Suppressor macrophage treated with lipopolysaccharide for 4 hours (primary cell): ENCODE measurements around the gene EDN2.

Experiments used
- DNase-seq: peaks from one replicate; pipeline ENCODE4 v3.0.0-alpha.2; 2020

Gene EDN2

DNA sequence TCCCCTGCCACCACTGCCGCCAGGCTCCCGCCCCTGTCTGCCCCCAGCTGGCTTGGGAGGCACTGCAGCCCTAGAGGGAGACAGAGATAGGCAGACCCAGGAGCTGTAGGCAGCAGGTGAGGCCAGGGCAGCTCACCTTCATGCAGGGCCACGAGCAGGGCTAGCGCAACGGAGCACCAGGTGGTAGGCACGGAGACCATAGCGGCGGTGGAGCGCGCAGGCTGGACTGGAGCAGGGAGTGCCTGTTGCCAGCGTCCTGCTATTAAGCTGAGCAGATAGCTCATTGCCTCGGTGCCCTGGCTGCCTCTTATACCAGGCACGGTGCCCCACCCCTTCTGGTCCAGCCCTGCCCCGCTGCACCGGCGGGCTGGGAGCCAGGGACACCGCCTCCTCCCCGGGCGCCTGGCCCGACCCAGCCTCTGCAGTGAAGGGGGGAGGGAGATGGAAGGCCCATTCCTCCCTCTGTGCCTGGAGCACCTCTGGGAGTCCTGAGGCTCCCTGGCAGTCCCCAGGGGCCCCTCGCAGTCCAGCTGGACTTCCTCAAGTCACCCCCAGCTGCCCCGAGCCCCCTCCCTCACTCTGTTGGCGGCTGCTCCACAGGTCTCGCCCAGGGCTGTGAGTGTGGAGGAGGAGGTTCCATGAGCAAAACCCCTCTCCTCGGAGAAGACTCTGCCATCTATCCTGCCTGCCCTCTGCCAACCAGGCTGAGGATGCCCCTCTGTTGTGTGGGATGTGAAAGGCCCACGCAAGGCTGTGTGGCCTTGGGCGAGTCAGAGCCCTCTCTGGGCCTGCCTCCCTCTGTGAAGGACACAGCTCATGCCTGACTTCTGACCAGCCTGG is at the start of gene EDN2:
TSS of gene EDN2 (minus strand) at position 282 of the 840 bp plus-strand sequence. CDS start at position 200, 82 bp downstream.
- DNase-seq: no peak

DNA sequence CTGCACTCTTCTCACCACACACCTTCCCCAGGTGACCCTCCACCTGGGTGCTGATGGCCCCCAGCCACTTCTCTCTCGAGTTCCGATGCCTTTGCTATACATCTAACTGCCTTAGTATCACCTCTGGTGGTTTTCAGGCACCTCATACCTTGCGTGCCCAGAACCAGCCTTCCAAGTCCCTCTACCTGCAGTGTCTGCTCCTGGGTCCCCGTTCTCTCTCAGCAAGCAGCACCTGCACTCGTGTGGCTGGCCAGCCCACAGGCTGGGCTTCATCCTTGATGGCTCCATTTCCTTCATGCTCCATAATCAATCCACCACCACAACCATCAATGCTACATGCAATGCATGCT is 49.2 kb upstream of the EDN2 start:
- DNase-seq: no peak

DNA sequence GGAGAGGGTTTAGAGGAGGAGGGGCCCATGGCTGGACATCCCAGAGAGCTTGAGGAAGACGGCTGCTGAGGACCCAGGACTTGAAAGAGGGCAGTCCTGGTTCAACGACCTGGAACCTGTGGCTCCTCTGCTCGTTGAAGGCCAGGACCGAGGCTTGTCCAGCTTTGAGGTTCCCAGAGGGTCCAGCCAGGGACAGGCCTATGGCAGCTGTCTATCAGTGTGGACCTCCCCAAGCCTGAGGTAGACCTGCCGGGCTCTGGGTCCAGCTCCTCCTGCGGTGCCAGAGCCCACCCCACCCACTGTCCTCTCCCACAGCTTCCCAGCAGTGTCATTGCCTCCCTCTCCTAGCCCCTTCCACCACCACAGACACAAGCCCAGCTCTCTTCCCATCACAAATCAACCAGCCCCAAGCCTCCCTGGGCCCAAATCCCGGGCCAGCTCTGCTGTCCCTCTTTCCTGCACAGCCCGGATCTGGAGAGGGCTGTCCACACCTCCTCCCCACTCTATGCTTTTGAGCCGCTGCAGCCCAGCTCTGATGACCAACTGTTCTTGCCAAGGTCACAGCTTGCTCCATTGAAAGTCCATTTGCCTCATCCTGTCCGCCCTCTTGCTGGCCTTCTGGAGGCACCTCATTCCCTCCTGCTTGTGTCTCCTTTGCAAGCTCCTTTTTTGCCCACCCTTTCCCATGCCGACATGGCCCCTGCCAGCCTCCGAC is 48.7 kb upstream of the EDN2 start:
- DNase-seq: no peak

DNA sequence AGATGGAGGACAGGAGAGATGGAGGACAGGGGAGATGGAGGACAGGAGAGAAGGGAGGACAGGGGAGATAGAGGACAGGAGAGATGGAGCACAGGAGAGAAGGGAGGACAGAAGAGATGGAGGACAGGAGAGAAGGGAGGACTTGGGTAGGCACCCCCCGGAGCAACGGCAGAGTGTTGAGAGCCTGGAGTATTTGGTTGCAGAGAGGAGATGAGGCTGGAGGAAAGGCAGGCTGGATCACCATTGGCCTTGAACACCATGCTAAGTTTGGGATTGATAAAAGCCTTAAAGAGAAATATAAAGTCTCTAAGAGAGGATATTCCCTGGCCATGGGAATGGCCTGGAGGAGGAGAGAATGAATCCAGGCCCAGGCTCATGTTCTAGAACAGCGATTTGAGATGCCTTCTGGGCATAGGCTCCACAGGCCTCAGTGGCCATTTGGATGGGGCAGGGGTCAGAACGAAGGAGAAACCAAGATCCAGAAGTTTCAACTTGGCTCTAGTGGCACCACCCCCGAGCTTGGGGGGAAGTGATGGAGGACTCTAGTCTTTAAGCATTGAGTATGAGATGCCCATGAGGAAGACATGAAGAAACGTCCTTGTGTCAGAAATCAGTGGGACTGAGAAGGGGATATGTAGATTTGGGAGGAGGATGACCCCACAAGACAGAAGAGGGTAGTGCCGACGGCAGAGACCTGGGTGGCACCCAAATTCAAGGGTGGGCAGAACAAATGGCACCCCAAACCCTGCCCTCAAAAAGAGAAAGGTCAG is 47.9 kb upstream of the EDN2 start:
- DNase-seq: no peak

DNA sequence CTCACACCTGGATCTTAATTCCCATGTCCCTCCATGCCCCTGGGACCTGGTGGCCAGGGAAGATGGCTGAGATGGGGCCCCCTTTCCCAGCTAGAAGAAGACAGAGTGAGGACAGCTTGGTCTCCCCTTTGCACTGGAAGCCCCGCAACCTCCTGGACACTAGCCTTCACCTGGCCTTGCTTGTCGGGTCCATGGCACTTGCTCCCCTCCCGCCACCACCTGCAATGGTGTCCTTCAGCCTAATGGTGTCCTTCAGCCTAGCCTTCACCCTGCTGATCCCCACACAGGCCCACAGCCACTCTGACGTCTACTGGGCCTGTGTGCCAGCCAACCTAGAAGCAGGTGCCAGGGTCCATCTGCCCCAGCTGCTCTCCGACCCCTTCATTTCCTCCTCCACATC is 45.9 kb upstream of the EDN2 start:
- no peak for DNase-seq

DNA sequence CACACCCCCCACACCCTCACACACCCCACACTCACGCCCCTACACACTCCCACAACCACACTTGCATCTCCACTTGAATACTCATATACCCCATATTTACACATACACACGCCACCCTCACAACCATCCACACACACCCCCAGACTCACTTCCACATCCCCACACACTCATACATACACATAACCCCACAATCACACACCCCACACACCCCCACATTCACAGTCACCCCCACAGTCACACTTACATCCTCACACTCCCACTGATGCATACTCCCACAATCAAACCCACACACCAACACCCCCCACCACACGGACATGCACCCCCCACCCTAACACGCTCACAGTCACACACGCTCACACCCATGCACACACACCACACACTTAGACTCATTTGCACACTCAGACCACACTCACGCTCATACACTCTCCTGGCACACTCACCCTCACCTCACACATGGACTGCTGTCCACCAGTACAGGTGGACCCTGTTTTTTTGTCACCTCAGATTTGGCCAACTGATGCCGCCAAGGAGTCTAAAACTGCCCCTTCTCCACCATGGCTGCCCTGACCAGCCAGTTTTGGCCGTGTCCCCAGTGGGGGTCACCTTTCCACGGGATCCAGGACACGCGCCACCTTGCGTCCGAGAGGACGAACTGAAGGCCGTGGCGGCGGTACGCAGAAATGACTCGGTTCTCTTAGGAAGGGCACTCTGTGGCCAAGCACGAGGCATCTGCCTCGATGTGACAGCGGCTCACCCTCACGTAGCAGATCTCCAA is 45.3 kb upstream of the EDN2 start:
- no peak for DNase-seq

DNA sequence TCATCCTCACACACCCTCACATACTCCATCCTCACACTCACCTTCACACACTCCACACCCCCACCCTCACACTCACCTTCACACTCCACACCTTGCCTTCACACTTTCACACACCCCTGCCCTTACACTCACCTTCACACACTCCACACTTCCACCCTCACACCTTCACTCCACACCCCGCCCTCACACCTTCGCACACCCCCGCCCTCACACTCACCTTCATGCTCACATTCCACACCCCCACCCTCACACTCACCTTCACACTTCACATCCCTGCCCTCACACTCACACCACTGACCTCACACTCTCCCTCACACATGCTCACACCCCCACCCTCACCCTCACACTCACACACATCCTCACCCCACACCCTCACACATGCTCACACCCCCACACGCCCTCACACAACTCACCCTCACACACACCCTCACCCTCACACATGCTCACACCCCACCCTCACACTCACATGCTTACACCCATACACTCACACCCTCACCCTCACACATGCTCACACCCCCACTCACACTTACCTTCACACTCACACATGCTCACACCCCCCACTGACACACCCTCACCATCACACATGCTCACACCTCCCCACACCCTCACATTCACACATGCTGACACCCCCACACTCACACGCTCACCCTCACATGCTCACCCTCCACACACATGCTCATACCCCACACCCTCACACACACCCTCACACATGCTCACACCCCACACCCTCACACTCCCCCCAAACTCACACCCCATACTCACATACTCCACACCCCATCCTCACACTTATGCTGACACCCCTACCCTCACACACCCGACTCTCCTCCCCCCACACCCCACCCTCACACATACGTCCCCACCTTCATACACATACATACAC is 44.5 kb upstream of the EDN2 start:
- no peak for DNase-seq

DNA sequence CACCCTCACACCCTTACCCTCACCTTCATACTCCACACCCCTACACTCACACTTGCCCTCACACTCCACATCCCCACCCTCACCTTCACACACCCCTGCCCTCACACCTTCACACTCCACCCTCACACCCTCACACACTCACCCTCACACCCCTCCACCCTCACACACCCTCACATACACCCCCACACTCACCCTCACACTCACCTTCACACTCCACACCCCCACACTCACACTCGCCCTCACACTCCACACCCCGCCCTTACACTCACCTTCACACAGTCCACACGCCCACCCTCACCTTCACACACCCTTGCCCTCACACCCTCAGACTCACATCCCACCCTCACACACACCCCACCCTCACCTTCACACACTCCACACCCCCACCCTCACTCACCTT is 43.6 kb upstream of the EDN2 start:
- no peak for DNase-seq

DNA sequence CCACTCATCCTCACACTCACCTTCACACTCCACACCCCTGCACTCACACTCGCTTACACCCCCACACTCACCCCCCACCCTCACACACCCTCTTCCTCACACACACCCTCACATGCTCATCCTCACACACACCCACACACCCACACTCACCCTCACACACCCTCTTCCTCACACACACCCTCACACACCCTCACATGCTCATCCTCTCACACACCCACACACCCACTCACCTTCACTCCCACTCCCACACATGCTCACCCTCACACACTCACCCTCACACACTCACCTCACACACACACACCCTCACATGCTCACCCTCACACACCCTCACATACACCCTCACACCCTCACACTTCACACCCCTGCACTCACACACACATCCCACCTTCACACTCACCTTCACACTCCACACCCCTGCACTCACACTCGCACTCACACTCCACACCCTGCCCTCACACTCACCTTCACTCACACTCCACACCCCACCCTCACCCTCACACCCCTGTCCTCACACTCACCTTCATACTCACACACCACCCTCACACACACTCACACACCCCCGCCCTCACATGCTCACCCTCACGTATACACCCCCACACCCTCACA is 42.6 kb upstream of the EDN2 start:
- no peak for DNase-seq

DNA sequence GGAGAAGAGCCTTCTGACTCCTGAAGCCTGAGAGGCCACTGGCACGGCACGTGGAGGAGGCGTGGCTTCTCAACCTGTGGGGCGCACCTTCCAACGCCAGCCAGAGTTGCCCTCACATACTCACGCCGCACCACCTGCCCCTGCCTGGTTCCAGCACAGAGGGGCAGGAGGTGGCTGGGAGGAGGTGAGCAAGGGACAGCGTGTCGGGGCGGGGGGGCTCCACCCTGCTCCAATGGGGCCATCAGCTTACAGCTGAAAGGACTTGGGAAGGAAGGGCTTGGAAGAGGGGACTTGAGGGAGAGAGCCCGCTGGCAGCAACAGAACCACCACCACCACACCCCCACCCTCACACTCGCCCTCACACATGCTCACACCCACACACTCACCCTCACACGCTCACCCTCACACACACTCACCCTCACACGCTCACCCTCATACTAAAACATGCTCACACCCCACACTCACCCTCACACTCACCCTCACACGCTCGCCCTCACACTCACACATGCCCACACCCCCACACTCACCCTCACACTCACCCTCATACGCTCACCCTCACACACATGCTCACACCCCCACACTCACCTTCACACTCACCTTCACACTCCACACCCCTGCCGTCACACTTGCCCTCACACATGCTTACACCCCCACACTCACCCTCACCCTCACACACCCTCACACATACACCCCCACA is 41.6 kb upstream of the EDN2 start:
- DNase-seq: no peak

DNA sequence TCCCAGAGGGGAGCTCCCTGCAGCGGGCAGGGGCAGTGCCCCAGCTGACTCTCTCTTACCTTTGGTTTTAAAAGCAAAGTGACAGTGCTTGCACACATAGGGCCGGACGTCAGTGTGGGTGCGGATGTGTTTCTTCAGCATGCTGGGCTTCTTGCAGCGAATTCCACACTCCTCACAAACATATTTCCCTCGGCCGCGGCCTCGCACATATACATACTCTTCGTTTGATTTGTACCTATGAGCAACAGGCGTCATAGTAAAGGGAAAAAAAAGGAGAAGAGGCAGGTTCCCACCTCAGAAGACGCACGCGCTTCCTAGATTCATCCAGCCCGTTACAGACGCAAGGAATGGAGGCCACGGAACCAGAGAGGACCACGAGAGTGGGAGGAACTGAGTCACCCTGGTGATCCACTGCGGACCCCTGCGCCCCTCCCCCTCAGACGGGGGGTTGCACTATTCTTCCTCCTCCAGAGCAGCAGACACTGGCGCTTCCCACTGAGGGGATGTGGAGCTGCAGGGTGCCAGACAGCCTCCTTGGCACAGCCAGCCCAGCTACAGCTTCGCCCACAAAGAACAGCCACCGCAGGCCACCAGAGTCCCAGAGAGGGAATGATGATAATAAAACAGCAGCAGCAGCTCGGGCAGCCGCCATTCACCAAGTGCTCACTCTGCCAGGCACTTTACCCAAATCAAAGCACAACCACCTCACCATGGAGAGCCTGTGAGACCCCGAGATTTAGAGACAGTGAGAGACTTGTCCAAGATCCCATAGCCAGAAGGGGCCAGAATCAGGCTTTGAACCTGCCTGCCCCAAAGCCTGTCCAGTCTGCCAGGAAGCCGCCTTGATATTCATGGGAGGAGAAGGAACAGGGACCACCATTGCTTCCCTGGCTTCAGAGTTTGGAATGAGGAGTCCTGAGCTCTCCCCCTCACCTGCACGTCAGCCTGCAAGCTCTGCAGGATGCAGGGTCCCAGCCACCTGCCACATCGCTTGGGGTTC is 40.5 kb upstream of the EDN2 start:
- no peak for DNase-seq

DNA sequence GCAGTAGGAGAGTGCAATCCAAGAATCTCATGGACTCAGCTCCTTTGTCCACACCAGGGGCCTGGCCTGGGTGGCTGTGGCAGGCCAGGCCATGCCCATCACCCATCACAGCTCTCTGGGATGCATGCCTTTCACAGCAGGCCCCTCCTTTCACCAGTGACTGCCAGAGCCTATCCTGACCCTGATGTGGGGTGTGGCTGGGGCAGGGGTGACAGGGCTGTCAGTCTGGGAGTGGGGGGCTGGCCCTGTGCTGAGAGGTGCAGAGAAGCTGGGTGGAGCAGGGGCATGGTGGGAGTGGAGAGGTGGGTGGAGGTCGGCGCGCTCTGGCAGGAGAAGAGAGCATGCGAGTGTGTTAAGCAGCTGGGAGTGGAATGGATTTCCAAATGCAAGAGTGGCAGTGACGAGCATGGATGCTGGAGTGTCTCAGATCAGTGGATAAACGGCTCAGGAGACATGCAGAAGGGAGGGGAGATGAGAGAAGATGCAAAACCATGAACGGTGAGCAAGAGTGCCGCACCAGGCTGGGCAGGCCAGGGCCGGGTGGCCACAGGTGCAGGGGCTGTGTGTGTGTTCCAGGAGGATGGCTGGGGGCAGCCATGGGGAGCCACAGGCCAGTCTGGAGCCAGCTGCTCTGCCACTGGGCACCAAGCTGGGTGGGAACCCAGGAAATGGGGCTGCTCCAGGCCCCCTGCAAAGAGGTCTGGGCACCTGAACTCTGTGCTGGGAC is 39.6 kb upstream of the EDN2 start:
- DNase-seq: no peak

DNA sequence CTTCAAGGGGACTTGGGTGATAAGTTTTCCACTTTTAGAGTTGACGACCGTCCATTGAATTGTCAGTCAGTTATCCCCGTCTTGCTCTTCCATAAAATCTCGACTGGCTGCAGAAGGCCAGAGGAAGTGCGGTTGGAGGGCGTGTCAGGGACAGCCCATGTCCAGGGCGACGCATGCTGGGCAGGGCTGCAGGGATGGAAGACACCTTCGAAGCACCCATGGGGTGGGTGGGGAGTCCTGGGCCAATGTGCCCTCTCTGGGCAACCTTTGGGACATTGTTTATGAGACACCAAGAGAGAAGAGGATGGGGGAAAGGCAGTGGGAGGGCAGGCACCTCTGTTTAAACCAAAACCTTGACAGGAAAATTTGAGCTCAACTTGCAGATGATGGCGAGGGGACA is 38.6 kb upstream of the EDN2 start:
- DNase-seq: no peak

DNA sequence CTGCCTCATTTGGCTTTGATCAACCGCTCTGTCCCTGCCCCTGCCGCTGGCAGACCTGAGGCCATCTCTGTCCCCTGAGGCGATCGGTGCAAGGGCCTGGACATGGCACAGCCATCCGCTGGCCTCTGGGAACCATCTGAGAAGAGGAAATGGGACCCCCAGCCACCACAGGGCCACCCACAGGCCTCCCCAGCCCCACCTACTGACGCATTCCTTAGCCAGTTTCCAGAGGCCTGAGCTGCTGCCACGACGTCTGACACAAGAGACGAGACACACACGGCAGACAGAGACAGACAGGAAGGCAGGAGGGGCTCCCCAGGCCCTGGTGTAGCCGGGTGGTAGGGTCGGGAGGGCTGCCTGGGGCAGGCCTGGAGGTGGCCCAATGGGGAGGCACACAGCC is 37.3 kb upstream of the EDN2 start:
- DNase-seq: no peak

DNA sequence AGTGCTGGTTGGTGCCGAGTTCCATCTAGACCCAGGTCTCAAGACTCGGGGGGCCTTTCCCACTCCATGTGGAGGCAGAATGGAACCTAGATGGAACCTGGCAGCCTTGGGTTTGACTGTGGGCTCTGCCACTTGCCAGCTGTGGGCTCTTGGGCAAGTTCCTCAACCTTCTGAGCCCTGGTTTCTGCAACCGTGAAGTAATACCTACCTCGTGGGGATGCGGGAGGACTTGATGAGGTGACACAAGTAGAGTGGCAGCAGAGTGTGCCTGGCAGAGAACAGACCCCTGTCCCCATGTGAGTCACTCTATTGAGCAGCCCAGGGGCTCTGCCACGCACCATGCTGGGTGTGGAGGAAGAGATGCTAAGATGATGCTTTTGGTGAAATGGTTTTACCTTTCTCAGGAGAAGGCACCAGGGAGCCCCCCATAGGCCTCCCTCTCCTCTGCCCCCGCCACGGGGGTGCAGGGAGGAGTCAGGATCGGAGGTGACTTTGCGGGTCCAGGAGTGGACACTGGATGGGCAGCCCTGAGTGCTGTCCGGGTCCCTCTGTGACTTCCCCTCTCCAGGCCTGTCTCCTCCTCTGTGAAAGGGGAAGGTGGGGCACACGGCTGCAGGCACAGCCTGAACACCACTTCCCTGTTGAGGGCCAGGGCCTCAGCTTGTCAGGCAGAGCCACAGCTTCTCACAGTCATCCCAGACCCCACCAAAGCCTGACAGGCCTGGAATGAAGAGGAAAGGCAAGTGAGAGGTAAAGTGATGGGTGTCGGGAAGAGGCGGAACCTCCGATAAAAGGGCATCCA is 36.7 kb upstream of the EDN2 start:
- DNase-seq: no peak

DNA sequence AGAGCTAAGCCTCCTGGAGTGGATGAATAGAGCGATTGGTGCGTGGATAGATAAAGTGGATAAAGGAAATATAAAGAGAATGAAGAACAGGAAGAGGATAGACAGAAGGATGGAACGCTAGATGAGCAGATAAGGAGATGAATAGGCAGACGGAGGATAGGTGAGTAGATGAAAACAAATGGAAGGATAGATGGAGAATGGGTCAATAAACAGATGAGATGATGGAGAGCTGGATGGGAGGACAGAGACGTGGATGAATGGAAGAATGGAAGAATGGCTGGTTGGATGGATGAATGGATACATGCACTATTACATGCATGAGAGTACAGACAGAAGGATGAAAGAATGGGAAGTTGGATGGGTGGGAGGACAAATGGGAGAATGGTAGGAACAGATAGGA is 35.2 kb upstream of the EDN2 start:
- DNase-seq: no peak

DNA sequence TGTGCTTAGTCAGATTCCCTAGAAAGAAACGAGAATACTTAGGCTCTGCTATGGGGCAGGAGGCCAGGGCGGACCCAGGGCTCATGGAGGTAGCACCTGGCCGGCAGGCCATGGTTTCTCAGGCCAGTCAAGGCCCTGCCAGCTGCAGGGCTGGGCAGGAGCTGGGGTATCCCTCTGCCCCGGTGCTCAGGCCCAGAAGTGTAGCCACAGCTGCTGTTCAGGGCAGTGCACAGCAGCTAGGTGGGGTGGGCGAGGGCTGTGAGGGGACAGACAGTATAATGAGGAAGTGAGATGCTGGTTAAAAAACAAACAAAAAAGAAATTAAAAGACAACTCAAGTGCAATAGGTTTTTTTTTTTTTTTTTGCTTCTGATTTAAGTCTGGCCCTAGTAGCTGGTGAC is 34.0 kb upstream of the EDN2 start:
- no peak for DNase-seq

DNA sequence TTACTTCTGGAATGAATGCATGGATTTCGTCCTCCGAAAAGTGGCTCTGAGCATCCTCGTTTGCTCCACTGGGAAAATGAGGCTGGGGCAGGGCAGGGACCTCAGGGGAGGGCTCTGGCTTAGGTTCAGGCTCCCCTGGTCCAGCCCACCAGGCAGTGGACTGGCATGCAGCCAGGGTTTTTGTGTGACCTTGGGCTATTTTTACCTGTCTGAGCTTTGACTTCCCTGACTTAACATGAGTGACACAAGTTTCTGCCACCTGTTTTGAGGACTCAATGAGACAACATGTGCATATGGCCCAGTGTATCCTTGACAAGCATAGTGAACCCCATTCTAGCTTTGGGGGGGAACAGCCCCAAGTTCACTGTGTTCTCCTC is 32.6 kb upstream of the EDN2 start:
- no peak for DNase-seq
